GM19328 (cell line): Measurements from ENCODE around the gene KRT37.
"Not testable (repeated sequence)": the region's sequence is repeated elsewhere in the genome, so short reads cannot be mapped to it uniquely, and the experiment has no call there.

Source experiments
- ATAC-seq: cut with Tn5 transposase; IDR thresholded peaks from one replicate; pipeline ENCODE4 v1.9.1; 2021; ENCODE audit warnings: mild to moderate bottlenecking, moderate library complexity; ENCODE audit not compliant: unreplicated experiment

KRT37 gene

DNA sequence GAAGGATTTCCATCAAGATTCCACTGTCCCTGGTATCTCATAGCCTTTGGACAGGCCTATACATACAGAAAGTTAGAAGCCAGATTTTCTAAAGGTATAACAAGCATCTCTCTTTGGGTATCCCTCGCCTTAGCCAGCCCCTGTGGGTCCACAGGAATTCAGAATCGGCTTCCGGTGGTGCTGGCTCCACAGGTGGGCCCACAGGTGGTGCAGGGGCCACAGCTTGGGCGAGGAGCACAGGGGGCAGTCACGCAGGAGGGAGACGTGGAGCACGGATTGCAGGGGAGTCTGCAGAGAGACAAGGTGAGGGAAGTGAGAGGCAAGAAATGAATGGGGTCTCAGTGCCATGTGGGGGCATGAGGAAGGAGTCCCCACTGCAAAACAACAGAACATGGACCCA is 12.9 kb upstream of the KRT37 start:
- ATAC-seq: no peak

DNA sequence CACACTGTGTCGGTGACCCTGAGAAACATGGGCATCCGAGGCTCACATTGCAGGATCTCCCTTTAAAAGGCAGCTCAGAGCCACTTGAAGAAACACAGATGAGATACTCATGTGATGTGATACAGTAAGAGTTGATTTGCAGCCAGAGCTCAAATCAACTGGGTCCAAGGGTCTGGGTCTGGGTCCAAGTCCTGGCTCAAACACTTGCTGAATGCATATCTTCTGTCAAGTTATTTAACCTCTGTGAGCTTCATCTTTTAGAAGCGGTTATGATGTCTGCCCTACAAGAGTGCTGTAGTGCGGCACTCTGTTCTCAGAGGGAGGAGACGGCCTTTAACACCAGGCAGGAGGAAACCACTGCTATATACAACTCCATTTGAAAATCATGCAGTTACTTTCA is 10.0 kb upstream of the KRT37 start:
- no peak for ATAC-seq

DNA sequence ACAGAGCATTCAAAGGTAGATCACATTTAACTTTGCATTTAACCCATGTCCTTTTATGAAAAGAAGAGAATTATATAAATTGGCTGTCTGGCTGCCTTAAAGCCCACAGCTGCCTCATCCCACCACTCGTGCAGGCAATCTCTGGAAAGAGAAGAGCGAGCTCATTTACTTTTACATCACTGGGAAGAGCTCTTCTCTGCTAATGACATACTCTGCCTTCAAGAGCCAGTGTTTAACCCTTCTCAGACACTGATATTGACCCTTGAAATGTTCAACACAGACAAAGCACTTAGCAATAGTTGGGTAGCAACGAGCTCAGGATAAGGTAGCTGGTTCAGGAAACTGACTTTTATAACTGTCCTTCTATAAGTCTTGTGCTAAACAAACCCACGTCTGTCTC is 9.6 kb upstream of the KRT37 start:
- no peak for ATAC-seq

DNA sequence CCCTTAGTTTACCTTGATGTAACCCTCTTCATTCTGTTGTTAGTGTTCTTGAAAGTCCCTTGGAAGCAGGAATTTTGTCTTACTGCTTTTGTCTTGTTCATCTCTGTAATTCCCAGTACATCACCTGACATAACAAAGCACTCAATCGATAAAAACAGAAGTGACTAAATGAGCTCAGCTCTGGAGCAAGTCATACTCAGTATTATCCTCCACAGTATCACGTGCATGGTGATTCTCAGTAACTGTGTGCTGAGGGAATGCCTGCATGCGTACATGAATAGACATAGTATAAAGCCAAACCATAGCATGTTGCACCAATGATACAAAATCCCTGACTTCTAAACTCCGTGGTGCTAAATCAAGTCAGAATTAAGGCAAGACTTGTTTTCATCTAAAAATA is 9.2 kb upstream of the KRT37 start:
- no peak for ATAC-seq

DNA sequence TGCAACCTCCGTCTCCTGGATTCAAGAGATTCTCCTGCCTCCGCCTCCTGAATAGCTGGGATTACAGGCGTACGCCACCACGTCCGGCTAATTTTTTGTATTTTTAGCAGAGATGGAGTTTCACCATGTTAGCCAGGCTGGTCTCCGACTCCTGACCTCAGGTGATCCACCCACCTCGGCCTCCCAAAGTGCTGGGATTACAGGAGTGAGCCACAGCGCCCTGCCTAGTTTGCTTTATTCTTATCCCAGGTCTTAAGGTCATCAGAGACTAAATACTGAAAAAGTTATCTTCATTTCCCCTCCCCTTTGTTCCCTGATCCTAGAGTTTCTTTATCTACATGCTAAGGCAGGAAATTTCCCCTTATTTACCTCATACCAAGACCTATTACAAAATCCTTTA is 6.0 kb upstream of the KRT37 start:
- ATAC-seq: not testable (repeated sequence)

DNA sequence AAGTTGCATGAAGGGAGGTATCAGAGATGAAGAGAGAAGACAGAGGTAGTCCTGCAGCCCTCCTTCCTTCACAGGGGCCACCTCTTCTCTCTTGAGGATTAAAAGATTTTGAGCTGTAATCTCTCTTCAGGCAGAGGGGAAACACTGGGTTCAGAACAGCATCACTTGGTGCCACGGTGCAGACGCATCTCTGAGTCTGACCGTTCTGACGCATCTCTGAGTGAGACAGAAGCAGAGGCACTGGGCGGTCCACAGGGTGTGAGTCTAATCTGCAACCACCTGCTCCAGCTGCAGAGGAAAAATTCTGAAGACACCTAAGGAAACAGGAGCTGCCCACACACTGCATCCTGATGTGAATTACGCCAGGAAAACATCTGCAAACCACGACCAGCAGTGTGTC is 5.3 kb upstream of the KRT37 start:
- ATAC-seq: no peak

DNA sequence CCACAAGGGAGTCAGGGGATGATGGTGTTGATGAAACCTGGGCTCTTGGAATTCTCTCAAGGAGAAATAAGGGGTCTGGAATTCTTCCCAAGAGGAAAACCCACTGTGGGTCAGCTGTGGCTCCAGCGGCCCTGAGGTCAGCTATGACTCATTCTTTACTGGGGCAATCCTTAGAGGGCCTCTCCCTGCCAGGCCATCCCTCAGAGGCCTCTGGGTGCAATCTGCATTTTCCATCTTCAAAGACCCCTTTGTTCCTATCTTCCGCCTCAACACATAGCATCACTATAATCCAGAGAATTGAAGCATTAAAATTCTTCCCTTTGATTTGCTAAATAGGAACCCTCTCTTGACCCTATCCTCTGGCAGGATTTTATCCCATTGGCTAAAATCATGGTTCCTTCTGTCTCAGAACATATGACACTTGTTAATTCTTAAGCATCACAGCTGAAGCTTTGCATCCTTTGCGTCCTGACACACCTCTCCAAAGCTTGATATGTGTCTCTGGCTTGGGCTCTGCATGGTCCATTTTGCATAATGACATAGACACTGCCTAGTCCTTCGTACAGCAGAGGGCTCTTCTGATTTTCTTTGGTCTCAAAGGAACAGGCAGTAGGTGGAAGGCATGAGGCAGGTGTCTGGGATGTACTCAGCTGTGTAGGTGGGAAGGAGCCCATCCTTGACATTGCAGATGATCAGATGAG is 4.4 kb upstream of the KRT37 start:
- no peak for ATAC-seq

DNA sequence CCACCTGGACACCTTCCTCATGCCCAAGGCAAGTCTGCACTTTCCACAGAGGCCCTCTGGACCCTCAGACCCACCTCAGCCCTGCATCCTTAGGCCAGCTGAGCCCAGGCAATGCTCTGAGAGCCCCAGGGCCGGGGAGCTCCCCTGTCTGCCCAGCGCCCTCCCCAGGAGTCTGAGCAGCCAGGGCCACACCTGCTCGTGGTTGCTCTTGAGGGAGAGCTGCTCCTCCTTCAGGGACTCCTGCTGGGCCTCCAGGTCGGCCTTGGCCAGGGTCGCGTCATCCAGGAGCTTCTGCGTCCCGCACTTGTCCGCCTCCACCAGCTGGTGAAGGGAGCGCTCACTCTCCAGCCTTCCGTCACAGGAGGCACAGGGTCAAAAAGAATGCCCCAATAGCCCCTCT is 1.8 kb downstream of the KRT37 start:
- not testable (repeated sequence) for ATAC-seq

DNA sequence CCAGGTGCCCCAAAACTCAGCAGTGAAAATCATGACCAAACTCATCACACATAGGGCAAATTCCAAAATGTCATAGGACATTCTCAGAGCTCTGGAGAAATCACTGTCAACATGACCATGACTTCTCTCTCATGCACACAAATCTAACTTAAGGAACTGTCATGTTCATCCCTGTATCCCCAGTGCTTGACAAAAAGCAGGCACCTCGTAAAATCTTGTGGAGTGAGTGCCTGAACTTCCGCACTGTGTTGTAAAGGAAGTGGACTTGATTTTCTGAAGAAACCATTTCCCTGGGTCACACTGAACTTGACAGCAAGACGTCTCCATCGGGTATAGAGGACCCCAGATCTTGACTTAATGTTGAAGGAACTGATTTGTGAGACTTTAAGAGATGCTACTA is 2.8 kb downstream of the KRT37 start:
- no peak for ATAC-seq

DNA sequence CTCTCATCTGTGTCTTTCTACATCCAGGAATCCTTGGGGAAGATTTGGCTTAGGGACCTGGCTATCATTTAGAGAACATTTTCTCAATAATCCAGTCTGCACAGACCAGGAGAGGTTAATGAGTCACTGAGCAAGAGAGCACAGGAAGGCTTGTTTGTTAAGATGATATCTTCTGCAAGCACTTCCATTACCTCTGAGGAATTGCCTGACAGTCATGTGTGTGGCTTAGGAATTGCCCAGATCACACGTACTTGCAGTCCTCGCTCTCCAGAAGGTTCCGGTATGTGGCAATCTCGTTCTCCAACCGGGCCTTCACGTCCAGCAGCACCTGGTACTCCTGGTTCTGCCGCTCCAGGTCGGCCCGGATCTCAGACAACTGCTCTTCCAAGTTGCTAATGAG is 3.3 kb downstream of the KRT37 start:
- ATAC-seq: no peak

DNA sequence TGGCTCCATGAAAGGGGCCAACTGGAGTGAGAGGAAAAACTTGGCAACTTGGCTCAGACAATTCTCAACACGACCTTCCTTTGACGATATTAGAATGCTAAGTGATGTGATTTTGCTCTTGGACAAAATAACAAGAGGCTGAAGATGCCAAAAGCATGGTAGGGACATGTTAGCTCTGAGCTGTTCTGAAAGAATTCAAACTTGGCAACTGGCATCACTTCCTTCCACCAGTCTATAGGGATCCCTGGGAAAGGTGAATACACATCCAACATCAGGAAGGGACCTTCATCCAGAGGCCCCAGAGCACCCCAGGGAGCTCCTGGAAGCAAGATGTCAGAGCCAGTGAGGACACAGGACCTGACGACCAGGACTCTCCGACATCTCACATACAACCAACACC is 4.3 kb downstream of the KRT37 start:
- ATAC-seq: no peak

DNA sequence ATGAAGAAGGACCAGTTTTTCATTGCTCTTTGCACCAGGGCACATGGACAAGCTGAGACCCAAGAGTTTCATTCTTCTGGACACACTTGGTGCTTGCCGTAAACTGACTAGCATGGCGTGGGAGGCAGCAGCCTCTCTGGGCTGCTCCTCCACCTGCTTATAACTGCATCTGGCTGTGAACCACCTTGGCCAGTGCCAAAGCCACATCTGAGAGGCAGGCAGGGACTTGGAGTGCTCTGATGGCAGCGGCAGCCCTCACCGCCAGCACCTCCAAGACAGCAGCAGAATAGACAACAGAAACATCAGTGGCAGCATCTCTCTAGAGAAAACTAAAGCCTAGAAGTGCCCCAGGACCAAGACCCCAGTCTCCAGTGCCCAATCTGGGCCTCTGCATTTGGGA is 4.7 kb downstream of the KRT37 start:
- ATAC-seq: no peak

DNA sequence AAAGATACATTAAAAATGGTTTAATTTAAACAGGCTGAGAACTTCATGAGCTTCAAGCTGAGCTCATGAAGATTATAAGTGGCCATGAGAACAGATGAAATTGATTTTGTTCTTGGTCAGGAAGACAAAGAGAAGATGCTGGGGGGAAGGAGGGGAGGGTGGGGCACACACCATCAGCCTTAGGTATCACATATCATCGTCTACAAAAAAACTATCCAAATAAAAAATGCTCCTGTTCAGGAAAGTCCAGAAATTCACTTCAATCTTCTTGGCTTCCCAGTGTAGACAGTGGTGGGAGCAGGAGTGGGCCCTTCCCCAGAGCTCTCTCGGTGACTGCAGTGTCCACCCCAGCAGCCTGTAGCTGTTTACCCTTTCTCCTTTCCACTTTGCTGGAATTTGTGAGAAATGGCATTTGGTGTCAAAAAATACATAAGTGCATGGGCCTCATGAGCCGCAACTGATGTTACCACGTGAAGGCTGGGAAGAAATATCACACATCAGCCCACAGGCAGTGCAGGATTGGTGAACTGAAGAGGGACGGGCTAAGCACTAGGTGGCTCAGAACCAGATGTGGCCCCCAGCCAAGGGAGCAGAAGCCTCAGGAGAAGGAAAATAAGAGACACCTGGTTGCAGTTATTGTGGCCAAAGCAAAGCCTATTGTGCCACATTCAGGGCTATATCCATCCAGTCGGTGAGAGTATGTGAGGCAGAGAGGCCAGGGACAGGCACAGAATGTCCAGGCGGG is 6.1 kb downstream of the KRT37 start:
- ATAC-seq: no peak

DNA sequence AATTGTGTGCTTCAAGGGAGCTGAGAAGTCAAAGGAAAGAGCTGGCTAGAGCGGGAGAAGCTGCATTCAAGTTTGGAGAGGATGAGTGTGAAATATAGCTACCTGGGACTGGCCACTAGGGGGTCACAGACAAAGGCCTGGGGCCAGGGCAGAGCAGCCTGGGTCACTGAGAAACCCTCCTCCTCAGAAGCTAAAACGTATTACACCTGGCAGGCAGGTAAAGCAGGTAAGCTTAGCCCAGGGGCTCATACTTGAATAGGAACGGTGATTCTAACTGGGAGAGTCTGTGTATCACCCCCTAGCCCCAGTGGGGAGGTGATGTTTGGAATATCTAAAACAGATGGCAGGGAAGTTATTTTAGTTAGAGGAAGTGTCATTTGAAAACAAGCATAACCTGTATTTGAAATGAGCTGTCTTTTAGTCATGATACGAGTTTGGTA is 6.8 kb downstream of the KRT37 start:
- ATAC-seq: no peak

DNA sequence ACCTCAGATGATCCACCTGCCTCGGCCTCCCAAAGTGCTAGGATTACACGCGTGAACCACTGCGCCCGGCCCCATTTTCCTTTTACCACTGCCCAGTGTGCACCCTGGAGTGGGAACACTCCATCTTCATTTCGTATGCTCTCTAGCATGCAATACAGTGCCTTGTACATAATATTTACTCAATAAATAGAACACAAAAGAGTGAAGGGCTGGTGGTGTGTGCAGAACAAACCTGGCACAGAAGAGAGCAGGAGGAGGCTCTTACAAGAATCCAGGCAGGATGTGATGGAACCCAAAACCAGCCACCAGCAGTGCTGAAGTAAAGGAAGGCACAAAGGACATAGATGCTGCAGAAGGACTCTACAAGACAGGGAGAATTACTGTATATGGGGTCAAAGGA is 7.3 kb downstream of the KRT37 start:
- no peak for ATAC-seq

DNA sequence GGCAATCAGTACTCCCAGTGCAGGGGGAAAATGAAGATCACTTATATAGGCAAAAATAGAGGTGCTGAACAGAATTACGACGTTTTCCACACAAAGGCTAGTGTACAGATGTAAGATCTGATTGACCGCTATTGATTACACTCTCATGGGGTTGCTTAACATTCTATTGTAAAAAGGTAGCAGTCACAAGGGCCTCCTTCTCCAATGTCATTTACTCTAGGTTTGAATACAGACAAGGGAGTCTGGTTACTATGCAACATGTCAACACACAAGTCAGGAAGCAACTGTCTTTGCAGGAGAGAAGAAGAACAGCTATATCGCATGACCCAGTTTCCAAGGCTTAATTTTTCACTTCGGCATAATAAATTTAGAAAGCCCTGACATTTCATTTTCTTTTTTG is 7.9 kb downstream of the KRT37 start:
- no peak for ATAC-seq

DNA sequence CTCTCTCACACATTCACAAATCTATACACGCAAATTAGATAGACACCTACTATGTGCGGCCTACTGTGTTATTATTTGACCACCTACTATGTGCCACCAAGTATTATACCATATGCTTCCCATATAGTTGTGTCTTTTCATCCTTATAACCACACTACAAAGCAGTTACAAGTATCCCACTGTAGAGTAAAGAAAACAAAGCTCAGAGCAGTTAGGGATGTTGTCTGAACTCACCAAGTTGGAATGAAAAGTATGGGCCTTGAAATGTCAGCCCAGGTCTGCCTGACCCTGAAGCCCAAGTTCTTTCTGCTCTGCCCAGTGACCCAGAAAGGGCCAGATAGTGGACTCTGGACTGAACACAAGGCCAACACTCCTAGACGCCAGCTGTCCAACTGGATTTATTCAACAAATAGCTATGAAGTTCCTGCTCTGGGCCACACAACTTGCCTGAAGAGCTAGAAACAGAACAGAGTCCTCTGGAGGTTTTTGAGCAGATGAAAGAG is 8.5 kb downstream of the KRT37 start:
- no peak for ATAC-seq

DNA sequence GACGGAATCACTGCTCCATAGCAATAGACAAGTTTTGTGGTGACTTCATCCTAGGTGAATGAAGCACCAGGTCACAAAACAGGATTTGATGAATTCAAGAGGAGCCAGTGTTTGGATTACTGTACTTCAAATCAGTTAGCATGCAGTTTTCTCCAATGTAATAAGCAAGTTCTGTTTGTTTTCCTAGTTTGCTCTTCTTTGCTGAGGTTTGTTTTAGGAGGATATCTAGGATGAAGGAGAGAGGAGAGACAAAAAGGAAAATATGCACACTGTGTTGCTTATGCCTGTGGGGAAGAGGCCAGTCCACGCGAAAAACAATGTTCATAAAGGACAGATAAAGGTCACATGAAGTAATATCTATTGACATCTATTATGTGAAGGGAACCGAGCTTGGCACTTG is 9.0 kb downstream of the KRT37 start:
- ATAC-seq: no peak

DNA sequence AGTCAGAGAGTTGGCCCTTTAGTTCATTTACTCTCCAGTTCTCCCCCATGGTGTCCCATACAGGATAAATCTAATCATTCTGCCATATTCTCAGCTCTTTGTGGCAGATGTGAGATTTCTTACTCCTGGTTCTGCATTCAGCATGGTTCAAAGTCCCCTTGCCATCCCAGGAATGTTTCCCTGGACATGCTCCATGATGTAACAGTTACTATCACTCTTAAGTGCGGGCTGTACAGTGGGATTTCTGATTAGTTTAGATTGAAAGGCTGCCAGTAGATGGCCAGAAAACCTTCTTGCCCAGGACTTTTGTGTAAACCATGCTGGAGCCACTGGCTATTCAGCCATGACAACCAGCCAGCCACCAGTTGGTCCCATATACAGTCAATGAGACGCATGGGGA is 10.4 kb downstream of the KRT37 start:
- no peak for ATAC-seq

DNA sequence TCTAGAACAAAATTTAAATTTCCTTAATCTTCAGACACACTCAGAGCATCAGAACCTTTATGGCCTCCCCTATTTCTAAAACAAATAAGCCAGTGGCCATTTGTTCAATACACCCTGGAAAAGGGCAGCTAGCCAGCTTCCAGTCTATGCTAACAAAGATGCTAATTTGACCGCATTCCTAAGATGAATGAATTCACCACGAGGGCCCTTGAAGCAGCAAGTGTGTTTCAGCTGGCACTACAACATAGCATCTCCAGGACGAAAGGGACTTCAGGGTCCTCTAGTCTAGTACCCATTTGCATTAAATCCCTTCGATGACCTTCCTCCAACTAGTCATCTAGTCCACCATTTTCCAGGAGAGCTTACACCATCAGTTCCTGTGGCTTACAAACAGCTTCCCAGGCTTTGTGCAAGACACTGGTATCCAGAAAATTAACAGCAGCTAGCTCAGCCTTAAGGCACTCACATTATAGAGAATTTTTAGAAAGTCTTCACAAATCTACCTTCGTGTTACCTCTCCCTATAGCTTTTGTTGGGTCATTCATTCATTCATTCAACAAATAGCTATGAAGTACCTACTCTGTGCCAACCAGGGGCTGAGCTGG is 10.9 kb downstream of the KRT37 start:
- no peak for ATAC-seq

DNA sequence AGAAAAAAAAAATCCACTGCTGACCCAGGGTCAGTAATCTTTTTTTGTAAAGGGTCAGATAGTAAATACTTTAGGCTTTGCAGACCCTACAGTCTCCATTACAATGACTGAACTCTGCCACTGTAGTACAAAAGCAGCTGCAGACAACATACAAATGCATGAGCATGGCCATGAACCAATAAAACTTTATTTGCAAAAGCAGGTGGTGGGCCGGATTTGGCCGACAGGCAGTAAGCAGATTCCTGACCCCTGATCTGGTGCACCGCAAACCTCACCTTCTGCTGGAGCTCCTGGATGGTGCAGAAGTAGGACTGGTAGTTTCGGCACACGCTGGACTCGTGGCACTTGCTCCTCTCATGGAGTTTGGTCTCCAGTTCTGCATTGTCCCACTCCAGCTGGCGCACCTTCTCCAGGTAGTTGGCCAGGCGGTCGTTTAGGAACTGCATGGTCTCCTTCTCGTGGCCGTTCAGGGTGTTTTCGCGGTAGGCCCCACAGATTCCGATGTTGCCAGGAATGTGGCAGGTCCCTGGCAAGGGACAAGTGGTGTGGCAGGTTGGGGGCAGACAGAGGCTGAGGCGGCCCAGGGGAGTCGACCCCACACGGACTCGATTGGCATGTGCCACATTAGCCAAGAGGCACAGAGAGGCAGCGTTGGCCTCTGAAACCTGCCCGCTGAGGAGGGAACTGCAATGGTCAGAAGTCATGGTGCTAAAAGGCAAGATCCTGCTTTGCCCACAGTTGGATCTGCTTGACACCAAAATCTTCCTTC is 13.1 kb downstream of the KRT37 start:
- no peak for ATAC-seq
